HG03575 (cell line): ENCODE measurements around the gene USP35.
"Not testable (repeated sequence)": the region's sequence is repeated elsewhere in the genome, so short reads cannot be mapped to it uniquely, and the experiment has no call there.

ENCODE experiments used
- ATAC-seq: cut with Tn5 transposase; IDR thresholded peaks from one replicate; pipeline ENCODE4 v1.9.1; 2021; ENCODE audit not compliant: unreplicated experiment, insufficient number of reproducible peaks, low FRiP score; ENCODE audit errors: extremely low read depth

USP35 gene

DNA sequence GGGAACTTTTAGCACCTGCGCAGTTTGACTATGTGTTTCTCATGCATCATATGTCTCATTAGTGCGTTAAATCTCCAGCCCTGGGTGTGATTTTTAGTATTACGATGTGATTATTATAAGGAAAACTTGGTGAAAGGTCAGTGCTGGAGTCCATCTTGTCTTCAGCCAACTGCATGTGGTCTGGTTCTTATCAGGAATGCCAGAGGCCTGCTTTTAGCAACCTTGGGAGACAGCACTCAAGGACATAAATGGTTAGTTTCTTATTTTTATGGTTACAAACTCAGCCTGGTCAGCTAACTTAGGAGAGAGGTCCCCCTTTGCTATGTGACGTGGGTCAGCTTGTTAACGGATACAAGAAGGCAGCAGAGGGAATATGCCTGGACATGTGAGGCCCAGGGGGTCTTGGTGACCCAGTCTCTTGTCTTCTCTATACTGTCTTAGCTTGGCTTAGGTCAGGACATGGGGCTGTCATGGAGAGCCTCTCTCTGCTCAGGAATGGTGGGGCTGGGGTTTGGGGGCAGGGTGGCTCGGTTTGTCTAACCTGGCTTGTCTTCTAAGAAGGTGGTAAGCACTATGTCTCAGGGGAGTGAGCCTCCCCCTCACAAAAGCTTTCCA is 21.8 kb upstream of the USP35 start:
- ATAC-seq = no peak

DNA sequence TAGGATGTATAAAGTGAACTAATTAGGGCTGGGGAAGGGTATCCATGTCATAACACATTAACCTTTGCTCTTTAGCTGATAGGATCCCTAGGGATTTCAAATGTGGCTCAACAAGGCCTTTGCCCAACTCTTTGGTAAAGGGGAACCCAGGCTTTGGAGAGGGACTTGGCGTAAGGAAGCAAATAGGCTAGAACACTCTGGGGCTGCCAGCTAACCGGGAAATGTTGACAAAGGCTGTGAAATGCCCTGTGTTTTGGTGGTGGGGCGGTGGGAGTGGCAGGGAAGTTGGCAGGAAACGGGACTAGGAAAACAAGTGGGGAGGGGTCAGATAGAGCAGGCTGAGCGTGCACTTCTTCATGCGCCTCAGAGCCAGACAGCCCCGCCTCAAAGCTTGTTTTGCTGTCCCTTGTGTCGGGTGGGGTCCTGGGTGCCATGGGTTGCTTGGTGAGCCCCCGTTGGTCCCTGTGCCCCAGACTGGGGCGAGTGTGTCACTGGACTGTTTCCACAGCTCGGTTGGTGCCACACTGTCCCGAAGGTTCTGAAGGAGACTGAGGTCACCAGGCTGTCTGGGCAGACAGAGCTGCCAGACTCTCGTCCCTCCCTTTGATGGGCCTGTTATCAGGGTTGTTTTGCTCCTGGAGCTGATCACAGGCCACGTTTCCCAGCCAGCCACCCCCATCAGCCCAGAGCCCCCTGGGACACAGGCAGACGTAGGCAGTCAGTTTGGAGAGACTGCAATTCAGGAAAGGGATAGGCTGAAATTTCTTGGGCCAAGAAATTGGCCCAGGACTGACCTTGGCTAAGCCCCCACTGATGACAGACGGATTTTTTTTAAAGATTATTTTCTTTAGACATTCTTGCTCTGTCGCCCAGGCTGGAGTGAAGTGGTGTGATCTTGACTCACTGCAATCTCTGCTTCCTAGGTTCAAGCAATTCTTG is 19.9 kb upstream of the USP35 start:
- no peak for ATAC-seq

- ATAC-seq = no peak
Observed at GRCh38 chr11:78170413-78170812, 18.3 kb upstream of the USP35 start.

DNA sequence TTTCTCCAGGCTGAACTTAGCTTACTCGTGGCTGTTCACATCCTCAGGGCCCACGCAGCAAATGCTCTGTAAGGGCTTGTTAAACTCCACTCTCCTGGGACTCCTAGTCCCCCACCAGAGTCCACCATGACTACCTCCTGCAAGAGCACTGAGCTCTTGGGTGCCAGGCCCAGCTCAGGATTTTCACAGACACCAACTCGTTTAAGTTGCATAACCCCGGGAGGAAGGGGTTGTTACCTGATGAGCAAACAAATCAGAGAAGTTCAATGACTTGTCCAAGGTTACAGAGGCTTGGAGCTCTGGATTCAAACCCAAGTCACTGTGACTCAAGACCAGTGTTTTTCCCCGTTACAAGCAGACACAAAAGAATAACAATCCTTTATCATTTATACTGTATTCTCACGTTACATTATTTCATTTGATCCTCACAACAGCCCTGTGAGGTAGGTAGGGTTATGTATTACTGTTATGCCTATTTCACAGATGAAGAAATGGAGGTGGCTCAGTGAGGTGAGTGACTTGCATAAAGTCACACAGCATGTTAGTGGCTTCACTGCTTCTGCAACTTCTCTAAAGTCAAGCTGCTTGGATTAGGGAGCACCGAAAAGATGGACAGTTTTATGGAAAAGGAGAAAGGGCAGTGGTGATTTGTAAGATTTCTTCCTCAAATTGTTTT is 17.7 kb upstream of the USP35 start:
- no peak for ATAC-seq

DNA sequence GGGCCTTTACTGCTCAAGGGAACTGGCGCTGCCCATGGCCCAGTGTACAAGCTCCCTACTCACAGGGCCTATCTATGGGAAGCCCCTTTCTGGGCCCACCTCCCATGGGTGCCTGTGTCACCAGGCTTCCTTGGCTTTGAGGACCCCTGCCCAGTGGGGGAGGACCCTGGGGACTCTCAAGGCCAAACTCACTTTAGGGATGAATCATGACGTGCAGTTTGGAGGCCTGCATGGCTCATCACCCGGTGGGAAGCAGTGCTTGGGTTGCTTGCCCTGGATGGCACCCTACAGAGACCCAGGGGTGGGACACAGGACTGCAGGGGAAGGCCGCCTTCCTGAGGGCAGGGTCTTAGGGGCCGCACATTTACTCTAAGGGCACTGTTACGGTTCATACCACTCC is 16.8 kb upstream of the USP35 start:
- no peak for ATAC-seq

DNA sequence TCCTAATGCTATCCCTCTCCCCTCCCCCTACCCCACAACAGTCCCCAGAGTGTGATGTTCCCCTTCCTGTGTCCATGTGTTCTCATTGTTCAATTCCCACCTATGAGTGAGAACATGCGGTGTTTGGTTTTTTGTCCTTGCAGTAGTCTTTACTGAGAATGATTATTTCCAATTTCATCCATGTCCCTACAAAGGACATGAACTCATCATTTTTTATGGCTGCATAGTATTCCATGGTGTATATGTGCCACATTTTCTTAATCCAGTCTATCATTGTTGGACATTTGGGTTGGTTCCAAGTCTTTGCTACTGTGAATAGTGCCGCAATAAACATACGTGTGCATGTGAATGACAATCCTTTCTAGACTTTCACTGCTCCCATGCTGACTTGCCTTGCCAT is 12.9 kb upstream of the USP35 start:
- ATAC-seq = not testable (repeated sequence)

- ATAC-seq = no peak
Observed at GRCh38 chr11:78176605-78177141, 12.0 kb upstream of the USP35 start.

DNA sequence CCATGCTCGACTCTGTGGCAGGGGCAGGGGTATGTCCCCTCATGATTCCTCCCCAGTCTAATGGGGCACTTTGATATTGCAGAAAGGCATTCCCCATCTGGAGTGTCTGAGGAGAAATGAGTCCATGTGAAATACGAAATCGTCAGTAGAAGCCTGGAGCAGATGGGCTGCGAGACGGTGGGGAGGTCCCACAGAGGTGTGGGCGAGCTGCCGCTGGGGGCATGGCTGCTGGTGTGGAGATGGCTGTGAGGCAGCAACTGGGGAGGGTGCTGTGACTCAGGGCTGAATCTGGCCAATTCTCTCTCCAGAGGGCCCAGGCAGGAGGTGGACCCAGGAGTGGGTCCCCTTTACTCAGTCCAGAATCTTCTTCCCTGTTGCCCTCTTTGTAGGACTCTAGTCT is 11.5 kb upstream of the USP35 start:
- no peak for ATAC-seq

DNA sequence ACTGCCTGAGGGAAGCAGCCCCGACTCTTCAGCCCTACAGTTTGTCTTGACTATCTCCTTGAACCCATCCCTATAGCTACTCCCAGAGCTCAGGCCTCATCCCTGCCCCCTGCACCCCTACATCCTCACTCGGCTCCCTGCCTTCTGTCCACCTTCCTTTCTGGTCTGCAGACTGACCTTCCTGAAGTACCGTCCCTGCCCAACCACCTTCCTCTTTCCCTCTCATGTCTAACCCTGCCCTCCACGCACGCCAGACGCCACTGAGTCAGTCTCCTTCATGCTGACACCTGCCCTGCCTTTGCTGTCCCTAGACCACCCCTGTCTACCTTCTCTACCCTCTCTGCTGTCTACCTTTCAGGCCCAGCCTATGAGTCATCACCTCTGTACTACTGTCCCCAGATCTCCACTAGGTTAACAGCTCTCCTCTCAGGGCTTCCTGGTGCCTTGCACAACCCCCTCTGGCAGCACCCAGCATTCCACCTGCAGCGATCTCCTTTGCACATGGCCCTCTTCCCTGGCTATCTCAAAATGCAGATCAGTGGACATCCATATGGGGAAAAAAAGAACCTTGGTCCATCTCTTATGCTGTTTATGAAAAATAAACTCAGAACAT is 9.2 kb upstream of the USP35 start:
- no peak for ATAC-seq

GRCh38 chr11:78180751-78181150 is 8.0 kb upstream of the USP35 start:
- ATAC-seq = no peak

DNA sequence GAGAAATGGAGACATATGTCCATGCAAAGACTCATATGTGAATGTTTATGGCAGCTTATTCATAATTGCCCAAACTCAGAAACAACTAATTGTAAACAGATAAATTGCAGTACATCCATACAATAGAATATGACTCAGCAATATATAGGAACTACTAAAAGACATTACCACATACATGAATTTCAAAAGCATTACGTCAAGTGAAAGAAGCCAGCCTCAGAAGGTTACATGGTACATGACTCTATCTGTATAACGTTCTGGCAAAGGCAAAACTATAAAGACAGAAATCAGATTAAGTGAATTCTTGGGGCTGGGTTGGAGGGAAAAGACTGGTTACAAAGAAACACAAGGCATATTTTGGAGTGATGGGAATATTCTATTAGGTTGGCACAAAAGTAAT is 7.5 kb upstream of the USP35 start:
- ATAC-seq = no peak

- ATAC-seq = peak; percentile 7
Observed at GRCh38 chr11:78187366-78188285, 1.1 kb upstream of the USP35 start.

- ATAC-seq = no peak
Observed at GRCh38 chr11:78189174-78189724, 530 bp downstream of the USP35 start.

GRCh38 chr11:78189851-78190250 is 1.1 kb downstream of the USP35 start:
- ATAC-seq = no peak

DNA sequence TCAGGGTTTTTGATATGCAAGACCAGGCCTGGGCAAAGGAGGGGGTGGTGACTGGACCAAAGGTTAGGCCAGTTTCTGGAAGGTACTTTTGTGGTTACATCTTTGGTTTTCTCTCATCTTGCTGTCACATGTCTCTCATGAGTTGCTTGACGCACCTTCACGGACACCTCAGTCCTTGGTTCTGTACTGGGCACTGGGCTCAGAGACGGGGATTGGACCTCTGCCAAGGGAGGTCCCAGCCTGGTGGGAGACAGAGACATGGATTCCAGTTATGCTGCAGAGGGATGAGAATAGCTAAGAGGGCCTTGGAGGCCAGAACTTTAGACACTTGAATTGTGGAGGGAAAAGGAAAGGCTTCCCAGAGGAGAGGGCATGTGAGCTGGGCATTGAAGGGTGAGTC is 1.7 kb downstream of the USP35 start:
- ATAC-seq = no peak

DNA sequence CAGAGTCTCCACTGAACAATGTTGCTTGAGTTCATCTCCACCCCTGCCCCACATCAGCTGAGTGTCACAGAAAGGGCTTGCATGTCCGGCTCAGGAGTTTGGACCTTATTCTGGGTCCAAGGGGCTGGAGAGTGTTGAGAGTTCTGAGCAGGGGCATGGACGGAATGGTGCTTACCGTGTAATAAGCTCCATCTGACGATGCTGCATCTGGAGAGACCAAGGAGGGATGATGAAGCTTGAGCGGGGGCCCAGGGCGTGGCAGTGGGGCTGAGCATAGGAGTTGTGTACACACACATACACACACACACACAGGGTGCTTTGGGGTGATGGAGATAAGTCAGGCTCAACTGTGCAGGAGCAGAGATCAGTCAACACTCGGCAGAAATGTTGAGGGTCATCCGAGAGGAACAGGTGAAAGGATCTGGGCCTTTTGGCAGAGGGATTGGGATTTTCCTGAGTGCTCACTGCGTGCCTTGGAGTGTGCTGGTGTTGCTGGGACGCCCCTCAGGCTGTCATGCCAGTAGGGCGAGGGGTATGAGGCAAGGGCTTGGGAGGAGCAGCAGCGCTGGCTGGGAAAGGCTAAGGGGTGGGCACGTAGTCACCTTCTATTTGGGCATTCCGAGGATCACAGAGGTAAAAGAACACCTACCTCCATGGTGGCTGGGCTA is 2.3 kb downstream of the USP35 start:
- no peak for ATAC-seq

DNA sequence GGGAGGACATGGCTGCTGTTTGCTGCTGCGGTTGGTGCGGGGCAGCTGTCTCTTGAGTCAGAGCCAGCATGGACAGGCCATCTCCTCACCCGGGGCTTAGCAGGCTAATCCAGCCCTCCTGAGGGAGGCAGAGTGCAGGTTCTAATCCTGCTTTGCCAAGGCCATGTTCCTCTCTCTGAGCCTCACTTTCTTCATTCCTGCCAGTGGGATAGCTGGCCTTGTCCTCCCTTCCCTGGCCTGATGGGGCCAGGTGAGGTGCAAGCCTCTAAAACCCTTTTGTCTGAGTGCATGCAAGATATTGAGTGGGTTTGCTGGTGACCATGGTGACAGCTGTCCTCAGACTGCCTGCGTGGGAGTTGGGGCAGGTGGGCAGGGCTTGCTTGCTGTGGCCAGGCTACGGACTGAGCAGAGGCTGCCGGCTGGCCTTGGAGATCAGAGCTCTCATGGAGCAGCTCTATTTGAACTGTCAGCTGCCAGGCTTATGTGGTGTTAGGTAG is 3.6 kb downstream of the USP35 start:
- no peak for ATAC-seq
